ENCODE measurements around the gene C1orf35.

C1orf35 gene

DNA sequence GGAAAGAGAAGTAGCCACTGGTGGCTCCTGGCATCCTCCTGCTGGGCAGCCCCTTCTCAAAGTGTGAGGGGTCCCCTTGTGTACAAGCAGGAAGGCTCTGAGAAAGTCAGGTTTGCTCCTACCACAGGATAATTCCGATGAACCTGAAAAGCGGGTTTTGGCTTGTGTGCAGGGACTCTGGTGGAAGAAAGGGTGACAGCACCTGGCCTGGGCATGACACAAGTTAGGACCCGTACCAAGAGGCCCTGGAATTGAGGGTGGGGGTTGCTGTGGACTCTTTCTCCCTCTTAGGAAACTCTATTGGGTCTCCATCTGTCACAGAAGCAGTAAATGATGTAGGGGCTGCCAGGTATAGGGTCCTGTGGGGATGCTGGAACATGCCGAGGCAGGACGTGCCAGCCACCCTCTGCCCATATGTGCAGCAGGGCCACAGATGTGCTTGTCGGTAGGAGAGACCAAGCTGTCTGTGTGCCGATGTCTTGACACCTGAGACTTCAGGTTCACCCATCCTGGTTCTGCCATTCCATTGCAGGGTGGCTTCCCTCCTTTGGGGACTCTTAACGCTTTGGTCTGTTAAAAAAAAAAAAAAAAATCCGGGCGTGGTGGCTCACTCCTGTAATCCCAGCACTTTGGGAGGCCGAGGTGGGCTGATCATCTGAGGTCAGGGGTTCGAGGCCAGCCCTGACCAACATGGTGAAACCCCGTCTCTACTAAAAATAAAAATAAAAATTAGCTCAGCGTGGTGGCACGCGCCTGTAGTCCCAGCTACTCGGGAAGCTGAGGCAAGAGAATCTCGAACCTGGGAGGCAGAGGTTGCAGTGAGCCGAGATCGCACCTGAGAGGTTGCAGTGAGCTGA, 9.8 kb downstream of the C1orf35 start:
- Histone ChIP-seq H3K79me2 (ENCODE audit: control insufficient read depth, insufficient read depth, low read length, unreplicated experiment) (peaks cover 100% of the 10 kb centered on the region), H2AFZ (ENCODE audit: low read length, unreplicated experiment) (no peak overlapping the region), H3K27ac (ENCODE audit: low read depth, low read length) (no peak overlapping the region), H3K4me1 (ENCODE audit: control insufficient read depth, insufficient read depth, low read length, unreplicated experiment) (peaks cover 31% of the 10 kb centered on the region), H3K36me3 (ENCODE audit: insufficient read depth, low read length) (peaks cover 39% of the 10 kb centered on the region), H3K4me3 (ENCODE audit: low read depth, low read length) (no peak overlapping the region), H3K27me3 (ENCODE audit: insufficient read depth, low read length) (no peaks in the 10 kb centered on the region)

DNA sequence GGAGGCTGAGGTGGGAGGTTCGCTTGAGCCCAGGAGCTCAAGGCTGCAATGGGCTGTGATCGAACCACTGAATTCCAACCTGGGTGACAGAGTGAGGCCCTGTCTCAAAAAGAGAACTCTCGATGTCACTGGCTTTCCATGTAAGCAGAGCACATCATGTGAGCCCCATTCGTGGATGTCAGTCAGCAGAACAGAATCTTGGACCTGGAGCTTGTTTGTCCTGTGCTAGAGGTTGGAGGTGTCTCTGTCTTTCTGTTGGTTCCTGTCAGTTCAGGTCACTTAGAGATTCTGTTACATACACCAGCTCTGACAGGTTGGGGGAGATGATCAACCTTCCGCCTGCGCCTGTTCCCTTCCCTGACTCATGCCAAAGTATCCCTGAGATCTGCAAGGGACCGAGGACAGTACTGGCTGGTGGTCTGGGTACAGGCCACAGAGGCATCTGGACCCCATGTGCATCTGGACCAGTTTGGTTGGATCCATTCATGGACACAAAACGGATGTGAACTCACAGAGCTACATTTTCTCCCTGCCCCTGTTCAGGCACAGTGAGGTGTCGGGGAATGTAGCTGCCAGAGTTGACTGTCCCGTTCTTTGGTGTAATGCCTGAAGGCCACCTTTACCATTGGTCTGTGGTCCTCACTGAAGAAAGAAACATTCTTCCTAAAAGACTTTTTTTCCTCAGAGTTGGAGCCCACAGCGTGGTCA, 10.6 kb downstream of the C1orf35 start:
- no peak overlapping the region for H3K4me3 ChIP-seq (ENCODE audit: low read depth, low read length)
- H3K79me2 ChIP-seq (ENCODE audit: control insufficient read depth, insufficient read depth, low read length, unreplicated experiment), result peaks cover 100% of the 10 kb centered on the region
- no peak overlapping the region for H2AFZ ChIP-seq (ENCODE audit: low read length, unreplicated experiment)
- peaks cover 39% of the 10 kb centered on the region for H3K36me3 ChIP-seq (ENCODE audit: insufficient read depth, low read length)
- H3K27me3 ChIP-seq (ENCODE audit: insufficient read depth, low read length), result no peaks in the 10 kb centered on the region
- H3K27ac ChIP-seq (ENCODE audit: low read depth, low read length), result no peak overlapping the region
- H3K4me1 ChIP-seq (ENCODE audit: control insufficient read depth, insufficient read depth, low read length, unreplicated experiment), result peaks cover 37% of the 10 kb centered on the region

DNA sequence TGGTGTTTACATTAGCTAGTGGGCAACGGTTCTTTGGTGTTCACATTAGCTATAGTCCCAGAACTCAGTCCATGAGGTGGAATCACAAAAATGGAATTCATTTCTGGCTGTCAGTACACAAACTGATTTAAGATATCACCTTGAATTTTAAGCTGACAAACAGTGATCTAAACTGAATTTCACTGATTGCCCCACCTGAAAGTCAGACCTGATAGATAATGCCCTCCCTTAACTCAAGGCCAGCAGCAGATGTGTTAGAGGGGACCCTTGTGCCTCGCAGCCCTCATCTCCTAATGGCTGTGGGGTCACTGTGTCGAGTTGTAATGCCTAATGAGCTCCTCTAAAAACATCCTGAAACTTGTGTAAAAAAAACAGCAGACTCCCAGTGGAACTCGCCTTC, 12.0 kb downstream of the C1orf35 start:
- Histone ChIP-seq H3K4me1 (ENCODE audit: control insufficient read depth, insufficient read depth, low read length, unreplicated experiment) (peaks cover 50% of the 10 kb centered on the region), H3K27ac (ENCODE audit: low read depth, low read length) (no peak overlapping the region), H3K79me2 (ENCODE audit: control insufficient read depth, insufficient read depth, low read length, unreplicated experiment) (peaks cover 100% of the 10 kb centered on the region), H3K36me3 (ENCODE audit: insufficient read depth, low read length) (peaks cover 35% of the 10 kb centered on the region), H3K4me3 (ENCODE audit: low read depth, low read length) (no peak overlapping the region; the same call in 1 of the 2 replicates), H3K27me3 (ENCODE audit: insufficient read depth, low read length) (no peaks in the 10 kb centered on the region), H2AFZ (ENCODE audit: low read length, unreplicated experiment) (no peak overlapping the region)

DNA sequence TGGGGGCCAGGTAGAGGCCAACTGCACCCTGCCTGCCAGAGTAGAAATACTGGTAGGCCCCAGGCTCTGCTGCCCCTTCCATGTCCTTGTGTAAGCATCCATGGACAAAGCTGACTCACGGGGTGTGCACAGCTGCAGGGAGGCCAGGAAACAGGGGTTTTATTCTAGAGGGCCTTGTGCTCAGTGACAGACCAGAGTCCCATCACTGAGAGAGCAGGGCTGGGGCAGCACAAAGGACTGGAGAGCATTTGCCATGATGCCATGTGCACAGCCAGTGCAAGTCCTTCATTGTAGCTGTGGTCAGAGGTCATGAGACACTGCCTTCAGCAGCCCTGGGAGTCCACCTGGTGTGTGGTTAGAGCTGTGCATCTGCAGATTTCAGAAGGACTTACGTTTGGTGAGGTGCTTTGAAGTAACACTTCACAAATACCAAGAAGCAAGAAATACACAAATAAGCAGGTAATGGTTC, 12.5 kb downstream of the C1orf35 start:
- Histone ChIP-seq H3K27me3 (ENCODE audit: insufficient read depth, low read length) (no peaks in the 10 kb centered on the region), H3K4me1 (ENCODE audit: control insufficient read depth, insufficient read depth, low read length, unreplicated experiment) (peaks cover 55% of the 10 kb centered on the region), H3K4me3 (ENCODE audit: low read depth, low read length) (no peak overlapping the region; the same call in 1 of the 2 replicates), H3K79me2 (ENCODE audit: control insufficient read depth, insufficient read depth, low read length, unreplicated experiment) (peaks cover 100% of the 10 kb centered on the region), H3K27ac (ENCODE audit: low read depth, low read length) (peak overlapping the region; percentile 89; the same call in 1 of the 2 replicates), H3K36me3 (ENCODE audit: insufficient read depth, low read length) (peaks cover 33% of the 10 kb centered on the region), H2AFZ (ENCODE audit: low read length, unreplicated experiment) (no peak overlapping the region)

DNA sequence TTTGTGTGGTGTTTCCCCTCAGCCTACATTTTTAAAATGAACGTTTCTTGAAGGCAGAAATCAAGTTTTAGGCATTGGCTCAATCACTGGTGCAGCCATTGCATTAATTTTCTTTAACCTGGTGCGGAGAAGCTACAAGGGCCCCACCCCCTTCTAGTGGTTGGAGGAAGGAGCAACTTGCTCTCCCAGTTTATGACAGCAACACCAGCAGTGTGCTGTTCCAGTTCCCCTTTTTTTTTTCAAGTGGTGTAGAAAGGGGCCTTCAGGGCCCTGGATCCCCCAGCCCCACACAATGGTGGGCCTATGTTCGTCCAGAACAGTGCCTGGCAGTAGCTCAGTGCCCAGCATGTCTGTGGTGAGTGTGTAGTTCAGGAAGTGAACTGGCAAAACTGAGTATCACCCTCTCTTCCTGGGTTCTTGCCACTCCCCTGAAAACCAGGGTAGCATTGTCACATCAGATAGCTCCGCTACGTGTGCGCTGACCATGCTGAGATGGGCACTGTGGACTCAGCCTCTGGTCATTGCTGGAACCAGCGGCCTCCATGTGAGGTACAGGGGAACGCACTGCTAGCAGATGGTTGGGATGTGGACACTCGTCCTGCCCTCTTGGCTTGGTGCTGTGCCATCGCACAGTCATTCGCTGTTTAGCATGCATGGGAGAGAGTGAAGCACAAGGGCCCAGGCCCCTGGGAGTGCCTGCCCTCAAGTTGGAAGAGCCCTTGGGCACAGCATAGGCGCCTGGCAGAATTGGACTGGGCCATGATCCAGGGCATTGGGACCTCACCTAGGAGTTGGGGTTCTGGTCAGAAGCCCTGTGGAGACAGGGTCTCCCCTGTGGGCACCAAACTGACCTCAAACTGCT, 13.4 kb downstream of the C1orf35 start:
- no peak overlapping the region for H2AFZ ChIP-seq (ENCODE audit: low read length, unreplicated experiment)
- H3K4me3 ChIP-seq (ENCODE audit: low read depth, low read length), result peak overlapping the region; percentile 12; the same call in 1 of the 2 replicates
- H3K36me3 ChIP-seq (ENCODE audit: insufficient read depth, low read length), result peaks cover 25% of the 10 kb centered on the region

DNA sequence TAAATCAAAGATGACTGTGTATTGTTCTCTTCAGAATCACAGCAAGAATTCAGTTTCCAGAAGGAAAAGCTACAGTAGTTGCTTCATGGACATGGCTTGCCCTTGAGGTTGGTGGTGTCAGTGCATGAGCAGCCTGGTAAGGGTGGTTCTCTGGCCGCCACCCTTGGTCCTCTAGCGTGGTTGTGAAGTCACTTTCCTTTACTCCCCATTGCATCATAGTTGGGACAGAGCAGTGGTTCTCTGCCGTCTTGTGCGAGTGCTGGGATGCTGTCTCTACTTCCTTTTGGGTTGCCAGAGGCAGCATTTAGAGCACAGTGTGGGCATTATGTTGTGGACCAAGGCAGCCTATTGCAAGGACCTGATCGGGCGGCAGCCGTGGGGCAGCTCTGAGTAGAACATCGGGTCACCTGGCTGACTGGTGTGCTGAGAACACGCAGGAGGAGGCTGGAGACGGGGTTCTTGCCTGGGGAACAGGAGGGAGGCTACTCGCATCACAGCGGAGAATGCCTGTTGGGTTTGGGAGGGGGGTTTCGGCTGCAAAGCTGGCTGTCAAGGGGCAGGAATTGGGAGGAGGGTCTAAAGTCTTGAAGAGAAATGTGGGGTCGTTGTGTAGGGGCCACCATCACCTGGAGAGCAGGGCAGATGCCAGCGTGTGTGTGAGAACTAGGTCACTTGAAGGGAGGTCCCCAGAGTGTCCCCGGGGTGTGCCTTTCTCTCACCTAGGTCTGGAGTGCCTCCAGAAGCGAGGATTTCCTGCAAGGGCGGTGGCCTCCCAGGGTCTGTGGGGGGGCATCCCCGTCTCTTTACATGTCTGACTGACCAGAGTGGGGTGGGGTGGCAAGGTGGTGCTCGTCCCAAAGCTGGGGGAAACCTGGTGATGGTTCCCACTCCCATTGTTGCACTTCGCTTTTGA, 14.3 kb downstream of the C1orf35 start:
- no peak overlapping the region for H2AFZ ChIP-seq (ENCODE audit: low read length, unreplicated experiment)
- H3K27ac ChIP-seq (ENCODE audit: low read depth, low read length), result peak overlapping the region; percentile 89
- no peaks in the 10 kb centered on the region for H3K27me3 ChIP-seq (ENCODE audit: insufficient read depth, low read length)
- peak overlapping the region; percentile 59; the same call in 1 of the 2 replicates for H3K4me3 ChIP-seq (ENCODE audit: low read depth, low read length)
- H3K79me2 ChIP-seq (ENCODE audit: control insufficient read depth, insufficient read depth, low read length, unreplicated experiment), result peaks cover 100% of the 10 kb centered on the region
- peaks cover 16% of the 10 kb centered on the region; the same call in 1 of the 2 replicates for H3K36me3 ChIP-seq (ENCODE audit: insufficient read depth, low read length)
- H3K4me1 ChIP-seq (ENCODE audit: control insufficient read depth, insufficient read depth, low read length, unreplicated experiment), result peaks cover 66% of the 10 kb centered on the region

More for the DNA sequence above, 13.4 kb downstream of the C1orf35 start:
- Histone ChIP-seq H3K27ac (ENCODE audit: low read depth, low read length) (peak overlapping the region; percentile 89; the same call in 1 of the 2 replicates), H3K79me2 (ENCODE audit: control insufficient read depth, insufficient read depth, low read length, unreplicated experiment) (peaks cover 100% of the 10 kb centered on the region), H3K4me1 (ENCODE audit: control insufficient read depth, insufficient read depth, low read length, unreplicated experiment) (peaks cover 64% of the 10 kb centered on the region), H3K27me3 (ENCODE audit: insufficient read depth, low read length) (no peaks in the 10 kb centered on the region)

DNA sequence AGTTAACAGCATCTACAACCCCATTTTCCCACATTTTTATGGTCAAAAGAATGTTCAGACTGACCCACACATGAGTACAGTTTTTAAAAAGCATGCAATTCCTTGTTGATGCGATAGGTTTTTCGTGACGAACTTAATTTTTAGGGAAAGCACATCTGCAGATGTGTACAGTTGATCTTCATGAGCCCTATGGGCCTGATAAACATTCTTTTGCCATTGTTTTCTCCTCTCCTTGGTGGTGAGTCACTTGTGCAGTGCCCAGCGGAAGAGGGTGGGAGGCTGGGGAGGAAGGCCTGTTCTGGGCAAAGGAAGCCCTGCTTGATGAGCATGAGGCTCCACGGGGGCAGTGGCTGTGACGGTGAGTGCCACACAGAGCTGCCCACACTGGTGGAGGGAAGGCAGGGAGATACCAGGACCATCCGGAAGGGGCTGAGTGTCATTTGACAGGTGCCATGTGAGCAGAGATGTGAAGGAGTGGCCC, 15.3 kb downstream of the C1orf35 start:
- Histone ChIP-seq H3K4me3 (ENCODE audit: low read depth, low read length) (peak overlapping the region; percentile 59), H3K36me3 (ENCODE audit: insufficient read depth, low read length) (peaks cover 13% of the 10 kb centered on the region; the same call in 1 of the 2 replicates), H3K4me1 (ENCODE audit: control insufficient read depth, insufficient read depth, low read length, unreplicated experiment) (peaks cover 66% of the 10 kb centered on the region), H3K79me2 (ENCODE audit: control insufficient read depth, insufficient read depth, low read length, unreplicated experiment) (peaks cover 100% of the 10 kb centered on the region), H3K27me3 (ENCODE audit: insufficient read depth, low read length) (no peaks in the 10 kb centered on the region), H3K27ac (ENCODE audit: low read depth, low read length) (peak overlapping the region; percentile 89), H2AFZ (ENCODE audit: low read length, unreplicated experiment) (no peak overlapping the region)

DNA sequence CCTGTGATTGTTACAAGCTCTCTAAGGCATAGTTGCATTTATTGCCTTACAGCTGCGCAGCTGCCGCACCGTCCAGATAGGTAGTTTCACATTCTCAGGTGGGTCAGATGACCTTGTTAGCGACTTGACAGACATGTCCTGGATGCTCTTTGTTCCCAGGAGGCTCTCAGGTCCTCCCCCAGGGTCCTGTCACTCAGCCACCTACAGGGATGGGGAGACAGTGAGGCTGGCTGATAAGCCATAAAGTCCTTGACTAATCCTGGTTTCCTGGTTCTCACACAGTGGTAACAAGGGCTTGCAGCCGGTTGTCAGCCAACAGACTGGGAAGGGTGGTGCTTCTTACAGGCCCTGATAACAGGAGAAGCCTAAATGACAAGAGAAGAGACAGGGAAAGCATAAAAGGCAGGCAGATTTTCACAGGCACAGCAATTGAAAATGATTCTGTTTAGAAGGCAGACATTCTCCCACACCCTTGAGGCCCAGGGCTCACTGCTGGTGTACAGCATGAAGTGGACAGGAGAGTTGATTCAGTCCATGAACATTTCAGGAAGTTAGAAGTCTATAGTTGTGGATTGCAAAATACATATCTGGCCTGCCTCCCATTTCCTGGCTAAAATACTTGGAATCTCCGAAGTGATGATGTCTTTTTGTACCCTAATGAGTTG, 17.7 kb downstream of the C1orf35 start:
- no peaks in the 10 kb centered on the region for H3K27me3 ChIP-seq (ENCODE audit: insufficient read depth, low read length)
- peak overlapping the region; percentile 89 for H3K27ac ChIP-seq (ENCODE audit: low read depth, low read length)
- peaks cover 93% of the 10 kb centered on the region for H3K79me2 ChIP-seq (ENCODE audit: control insufficient read depth, insufficient read depth, low read length, unreplicated experiment)
- no peak overlapping the region for H2AFZ ChIP-seq (ENCODE audit: low read length, unreplicated experiment)
- no peaks in the 10 kb centered on the region; the same call in 1 of the 2 replicates for H3K36me3 ChIP-seq (ENCODE audit: insufficient read depth, low read length)
- H3K4me3 ChIP-seq (ENCODE audit: low read depth, low read length), result peak overlapping the region; percentile 90
- H3K4me1 ChIP-seq (ENCODE audit: control insufficient read depth, insufficient read depth, low read length, unreplicated experiment), result peaks cover 57% of the 10 kb centered on the region

DNA sequence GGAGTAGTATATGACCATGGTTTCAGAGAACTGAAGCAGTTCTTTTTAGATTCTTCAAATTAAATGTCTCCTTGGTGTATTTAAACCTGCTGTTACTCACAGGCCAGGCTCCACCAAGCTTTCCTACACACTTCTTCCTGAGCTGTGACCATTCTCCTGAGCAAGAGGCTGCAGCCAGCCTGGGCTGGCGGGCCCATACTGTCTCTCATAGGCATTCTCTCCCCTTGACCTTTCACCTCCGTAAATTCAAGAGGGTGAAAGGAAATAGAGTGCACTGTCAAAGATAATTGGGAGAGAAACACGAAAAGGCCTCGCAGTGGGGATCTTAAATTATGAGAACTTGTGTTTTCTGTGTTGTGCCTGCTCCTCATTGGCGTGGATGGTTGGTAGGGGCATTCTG, 18.3 kb downstream of the C1orf35 start:
- peaks cover 93% of the 10 kb centered on the region for H3K79me2 ChIP-seq (ENCODE audit: control insufficient read depth, insufficient read depth, low read length, unreplicated experiment)
- no peaks in the 10 kb centered on the region for H3K27me3 ChIP-seq (ENCODE audit: insufficient read depth, low read length)
- H3K36me3 ChIP-seq (ENCODE audit: insufficient read depth, low read length), result no peaks in the 10 kb centered on the region; the same call in 1 of the 2 replicates
- peaks cover 51% of the 10 kb centered on the region for H3K4me1 ChIP-seq (ENCODE audit: control insufficient read depth, insufficient read depth, low read length, unreplicated experiment)
- H3K4me3 ChIP-seq (ENCODE audit: low read depth, low read length), result peak overlapping the region; percentile 90
- no peak overlapping the region for H2AFZ ChIP-seq (ENCODE audit: low read length, unreplicated experiment)
- peak overlapping the region; percentile 89 for H3K27ac ChIP-seq (ENCODE audit: low read depth, low read length)

Measured in ACC112 (cell line).